ENCODE results near the gene RXRB. TPM values are rescaled to one million over a fixed set of nuclear protein-coding genes. Genes with fewer than 3 reads are reported as not detected.

The RXRB gene
- polyA plus RNA-seq, 1 of the 3 experiments (the other 2 are of a cell fraction), result 45.8 TPM

- POLR2A ChIA-PET, result no interaction called here
- H3K4me3 ChIP-seq (ENCODE audit: low read depth in 2 of 2, low read length in 1 of 2), result no peak overlapping the region
- 63% methylated on average over 6 of the region's 7 CpGs for WGBS (ENCODE audit: low lambda C conversion rate)
- H3K4me1 ChIP-seq (ENCODE audit: control insufficient read depth in 1 of 2, insufficient read depth in 2 of 2, low read depth in 1 of 2, low read length in 1 of 2), result peaks cover 0 to 4% of the 10 kb centered on the region in 2 experiments; a peak in 1 of 4 replicates
- H3K27ac ChIP-seq (ENCODE audit: low read depth in 2 of 2, low read length in 1 of 2), result no peak overlapping the region
- CTCF ChIA-PET, result no interaction called here
- H3K79me2 ChIP-seq (ENCODE audit: insufficient read depth), result no peaks in the 10 kb centered on the region
- no peak overlapping the region for H3K4me2 ChIP-seq
- H3F3A ChIP-seq (replicated peaks; ENCODE audit: insufficient read depth), result no peaks in the 10 kb centered on the region
- DNase-seq, result no peak
- H2AFZ ChIP-seq (ENCODE audit: low read depth), result no peak overlapping the region
- no peaks in the 10 kb centered on the region for H3K9me3 ChIP-seq
- H3K27me3 ChIP-seq (ENCODE audit: insufficient read depth), result no peaks in the 10 kb centered on the region
- no peak overlapping the region for H3K9ac ChIP-seq
- TF ChIP-seq CTCF (IDR thresholded peaks at IDR 0.05) (no peak), REST (IDR thresholded peaks at IDR 0.05; ENCODE audit: low read depth, low read length) (no peak), ZBTB33 (IDR thresholded peaks at IDR 0.05; ENCODE audit: borderline replicate concordance, low read depth) (no peak), SMC3 (IDR thresholded peaks at IDR 0.05; ENCODE audit: low read depth, low read length) (no peak), YY1 (IDR thresholded peaks at IDR 0.05; ENCODE audit: low read depth) (no peak), IRF3 (IDR thresholded peaks at IDR 0.05; ENCODE audit: low read depth, low read length) (no peak), TCF12 (IDR thresholded peaks at IDR 0.05) (no peak), NRF1 (IDR thresholded peaks at IDR 0.05; ENCODE audit: low read depth, low read length) (no peak), MEF2A (IDR thresholded peaks at IDR 0.05; ENCODE audit: borderline replicate concordance, low read depth) (no peak), CHD2 (IDR thresholded peaks at IDR 0.05; ENCODE audit: low read length, partially characterized antibody) (no peak), PBX3 (IDR thresholded peaks at IDR 0.05) (no peak), TAF1 (IDR thresholded peaks at IDR 0.05; ENCODE audit: borderline replicate concordance, low read depth, low read length) (no peak), ELF1 (IDR thresholded peaks at IDR 0.05) (no peak), USF2 (IDR thresholded peaks at IDR 0.05; ENCODE audit: borderline replicate concordance, low read depth, low read length) (no peak), FOXJ3 (CRISPR knock-in tag; IDR thresholded peaks at IDR 0.05) (no peak), RAD21 (IDR thresholded peaks at IDR 0.05; ENCODE audit: low read length) (no peak), RFX5 (IDR thresholded peaks at IDR 0.05; ENCODE audit: low read length) (no peak), EP300 (IDR thresholded peaks at IDR 0.05; ENCODE audit: borderline replicate concordance in 1 of 2, low read depth in 1 of 2, low read length in 1 of 2) (no peak), SIN3A (IDR thresholded peaks at IDR 0.05; ENCODE audit: borderline replicate concordance, low read depth, low read length) (no peak), GATA2 (CRISPR knock-in tag; IDR thresholded peaks at IDR 0.05) (no peak)
- no peaks in the 10 kb centered on the region for H4K20me1 ChIP-seq (ENCODE audit: insufficient read depth)
- H3K9me2 ChIP-seq, result no peaks in the 10 kb centered on the region
- no peaks in the 10 kb centered on the region for H3K36me3 ChIP-seq (replicated peaks in 1 of 2; ENCODE audit: control insufficient read depth in 1 of 2, insufficient read depth in 2 of 2, low read length in 1 of 2)
These were observed 33.7 kb downstream of the RXRB start for GRCh38 chr6:33166811-33167210.

Measured in SK-N-SH (cell line).